Measurements from ENCODE around the gene CCDC159. TPM values are rescaled to one million over a fixed set of nuclear protein-coding genes. Genes with fewer than 3 reads are reported as not detected.

CCDC159 gene
- total and polyA plus RNA-seq, 2 of the 4 experiments (the other 2 are of a cell fraction), result 4.7 to 14.0 TPM

DNA sequence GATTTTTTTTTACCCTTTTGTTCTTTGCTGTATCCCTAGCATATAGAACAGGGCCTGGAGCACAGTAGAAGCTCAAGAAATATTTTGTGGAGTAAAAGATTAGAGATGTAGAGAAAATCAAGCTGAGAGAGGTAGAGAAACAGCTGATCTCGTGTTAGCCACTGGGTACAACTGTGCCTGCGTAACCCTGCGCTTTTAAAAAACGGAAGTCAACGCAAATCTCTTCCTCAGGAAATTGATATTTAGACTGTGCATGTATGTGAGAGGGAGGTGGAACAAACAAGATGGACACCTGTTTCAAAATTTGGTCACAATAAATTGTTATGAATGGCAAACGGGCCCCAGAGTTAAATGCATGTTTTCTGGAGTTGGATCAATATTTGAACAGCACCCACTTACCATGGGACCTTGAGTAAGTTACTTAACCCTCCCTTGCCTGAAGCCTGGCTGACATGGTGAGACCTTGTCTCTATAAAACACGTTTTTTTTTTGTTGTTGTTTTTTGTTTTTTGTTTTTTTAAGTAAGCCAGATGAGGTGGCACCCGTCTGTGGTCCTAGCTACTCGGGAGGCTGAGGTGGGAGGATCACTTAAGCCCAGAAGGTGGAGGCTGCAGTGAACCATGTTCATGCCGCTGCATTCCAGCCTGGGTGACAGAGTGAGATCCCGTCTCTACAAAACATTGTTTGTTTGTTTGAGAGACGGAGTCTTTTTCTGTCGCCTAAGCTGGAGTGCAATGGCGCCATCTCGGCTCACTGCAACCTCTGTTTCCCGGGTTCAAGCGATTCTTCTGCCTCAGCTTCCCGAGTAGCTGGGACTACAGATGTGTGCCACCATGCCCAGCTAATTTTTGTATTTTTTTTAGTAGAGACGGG, 41.1 kb downstream of the CCDC159 start:
- Histone ChIP-seq H2AFZ (replicated peaks; ENCODE audit: low read length, poor library complexity) (no peak overlapping the region), H3K18ac (ENCODE audit: low read depth, low read length) (no peak overlapping the region), H4K91ac (ENCODE audit: insufficient read depth, low read depth, low read length) (no peak overlapping the region), H3K14ac (replicated peaks; ENCODE audit: low read depth, low read length) (no peak overlapping the region), H2AK5ac (ENCODE audit: low read depth, low read length) (no peak overlapping the region), H2BK20ac (ENCODE audit: low read depth, low read length) (no peak overlapping the region), H4K20me1 (ENCODE audit: insufficient read depth, low read length) (no peaks in the 10 kb centered on the region), H2BK5ac (ENCODE audit: low read depth, low read length, poor library complexity, severe bottlenecking) (no peak overlapping the region), H3K27me3 (ENCODE audit: control insufficient read depth, insufficient read depth, low read length) (no peaks in the 10 kb centered on the region; the same call in 1 of the 2 replicates), H3K4me2 (ENCODE audit: low read depth, low read length) (no peak overlapping the region), H2BK15ac (ENCODE audit: low read depth, low read length) (no peak overlapping the region), H3K4ac (ENCODE audit: low read depth, low read length) (no peak overlapping the region), H4K5ac (ENCODE audit: low read depth, low read length) (no peak overlapping the region), H3K4me3 (ENCODE audit: insufficient read depth, low read depth, low read length) (no peak overlapping the region), H3K4me1 (ENCODE audit: control insufficient read depth, insufficient read depth, low read length) (0 out of 2 replicates have a peak, but pooled peaks cover 2% of the 10 kb centered on the region), H4K8ac (ENCODE audit: low read depth in 2 of 2, low read length in 2 of 2) (no peak overlapping the region), H3K9me3 (ENCODE audit: control insufficient read depth, insufficient read depth, low read length) (peaks cover 8% of the 10 kb centered on the region), H3K36me3 (ENCODE audit: control insufficient read depth, insufficient read depth, low read length) (no peaks in the 10 kb centered on the region), H3K9me1 (ENCODE audit: insufficient read depth, low read length) (no peaks in the 10 kb centered on the region), H3K56ac (ENCODE audit: extremely low read depth, insufficient read depth, low read length) (no peak overlapping the region), H3K9ac (ENCODE audit: low read depth, low read length) (no peak overlapping the region), H3K23ac (ENCODE audit: low read depth, low read length) (no peak overlapping the region), H2AK9ac (replicated peaks; ENCODE audit: low read depth, low read length, poor library complexity) (no peak overlapping the region), H3K27ac (ENCODE audit: insufficient read depth, low read length) (no peak overlapping the region), H3K79me1 (ENCODE audit: low read depth in 1 of 2, low read length in 2 of 2) (no peaks in the 10 kb centered on the region), H2BK120ac (ENCODE audit: low read depth, low read length) (no peak overlapping the region)
- intact Hi-C loops (cut with micrococcal nuclease) (no loop called here), dilution Hi-C loops (cut with HindIII; ENCODE audit: low sequenced_read_pairs, unreplicated experiment) (no loop called here), in situ Hi-C loops (cut with MboI; ENCODE audit: low sequenced_read_pairs) (no loop called here)
- ChIA-PET CTCF (no interaction called here), POLR2A (ENCODE audit: unreplicated experiment) (no interaction called here)
- 70% methylated on average over 7 of the region's 19 CpGs; no CpG with 5 or more reads in 1 of the 2 experiments for WGBS, 2 experiments (ENCODE audit: extremely low coverage in 2 of 2, insufficient read length in 1 of 2)
- no TSS peak for BruUV-seq (replicated peaks)
- ATAC-seq (ENCODE audit: low read depth) (no peak), DNase-seq (no peak)
- TF ChIP-seq SMC3 (IDR thresholded peaks at IDR 0.05; ENCODE audit: low read depth, low read length) (no peak), RCOR1 (IDR thresholded peaks at IDR 0.05; ENCODE audit: insufficient replicate concordance, low read length) (no peak), BHLHE40 (IDR thresholded peaks at IDR 0.05; ENCODE audit: low read depth, low read length) (no peak)
- TF ChIP-seq, protein P1, sequence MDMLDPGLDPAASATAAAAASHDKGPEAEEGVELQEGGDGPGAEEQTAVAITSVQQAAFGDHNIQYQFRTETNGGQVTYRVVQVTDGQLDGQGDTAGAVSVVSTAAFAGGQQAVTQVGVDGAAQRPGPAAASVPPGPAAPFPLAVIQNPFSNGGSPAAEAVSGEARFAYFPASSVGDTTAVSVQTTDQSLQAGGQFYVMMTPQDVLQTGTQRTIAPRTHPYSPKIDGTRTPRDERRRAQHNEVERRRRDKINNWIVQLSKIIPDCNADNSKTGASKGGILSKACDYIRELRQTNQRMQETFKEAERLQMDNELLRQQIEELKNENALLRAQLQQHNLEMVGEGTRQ (IDR thresholded peaks at IDR 0.05; ENCODE audit: low read depth, low read length), result no peak

Data from IMR-90 (cell line).